Endothelial cell of umbilical vein (primary cell): ENCODE results near the gene WDR27. TPM values are rescaled to one million over a fixed set of nuclear protein-coding genes. Genes with fewer than 3 reads are reported as not detected.

Source experiments
- BruUV-seq: library from RNA; stranded (reverse); fragments of 400-500 nt; replicated peaks from 2 replicates; lab custom pipeline; 2021; lab: Mats Ljungman, UMichigan
- CTCF ChIA-PET: fragments of 300-600, 350-600 bp; sonication (Branson Sonifier 250); formaldehyde crosslinking; loops from one replicate; lab custom pipeline; 2021; ENCODE audit warnings: antibody characterized with exemption, inconsistent platforms; lab: Charles Lee
- POLR2A ChIA-PET: fragments of 300-600, 350-600 bp; sonication (Branson Sonifier 250); formaldehyde crosslinking; loops from one replicate; lab custom pipeline; 2021; ENCODE audit warnings: antibody characterized with exemption, inconsistent platforms; lab: Charles Lee
- DNase-seq: peaks from one replicate; pipeline ENCODE4 v3.0.0-alpha.2; 2011; ENCODE audit warnings: low read depth, low spot score
- FAIRE-seq: peaks from 2 replicates; lab custom pipeline; 2011; peaks lifted over from hg19 to GRCh38; lab: Jason Lieb, UNC
- H2AFZ ChIP-seq: 2 replicates; pipeline ENCODE4 v1.6.0; 2012; ENCODE audit warnings: low read depth, low read length, control low read depth, inconsistent platforms
- H3K27ac ChIP-seq: 2 replicates; pipeline ENCODE4 v1.5.1; 2011; ENCODE audit warnings: low read depth, mild to moderate bottlenecking, control low read depth, low read length, moderate library complexity; ENCODE audit not compliant: insufficient read depth
- H3K27me3 ChIP-seq, 2 experiments: 2 replicates each; pipeline versions ENCODE4 v1.6.0 to v1.6.1; 2011; ENCODE audit warnings: low read length in 2 of 2, mixed read lengths in 1 of 2; ENCODE audit not compliant: control insufficient read depth in 2 of 2, insufficient read depth in 2 of 2
- H3K36me3 ChIP-seq, 2 experiments: 2 replicates in 1 of 2; 3 replicates in 1 of 2; pipeline ENCODE4 v1.5.1; 2011; ENCODE audit warnings: low read length in 2 of 2, mild to moderate bottlenecking in 1 of 2, moderate library complexity in 1 of 2; ENCODE audit not compliant: control insufficient read depth in 2 of 2, insufficient read depth in 2 of 2; ENCODE audit errors: extremely low read depth in 1 of 2
- H3K4me1 ChIP-seq: 3 replicates; pipeline ENCODE4 v1.5.1; 2011; ENCODE audit warnings: mild to moderate bottlenecking, low read length; ENCODE audit not compliant: control insufficient read depth, insufficient read depth; ENCODE audit errors: extremely low read depth
- H3K4me2 ChIP-seq: 2 replicates; pipeline ENCODE4 v1.6.1; 2011; ENCODE audit warnings: low read length, control low read depth, mixed read lengths; ENCODE audit not compliant: insufficient read depth
- H3K4me3 ChIP-seq, 3 experiments: fragments of 200-600 bp in 1 of 3; sonication (generic), shearing (Covaris generic) in 1 of 3; replicated peaks in 1 of 3; 2 replicates each; pipeline ENCODE4 v1.5.1; 2011 to 2016; ENCODE audit warnings: control low read depth in 3 of 3, low read length in 3 of 3, mild to moderate bottlenecking in 2 of 3, inconsistent platforms in 1 of 3, low read depth in 1 of 3, moderate library complexity in 1 of 3; ENCODE audit not compliant: insufficient read depth in 1 of 3
- H3K79me2 ChIP-seq: 2 replicates; pipeline ENCODE4 v1.6.0; 2012; ENCODE audit warnings: low read length, inconsistent platforms; ENCODE audit not compliant: control insufficient read depth, insufficient read depth
- H3K9ac ChIP-seq: replicated peaks from 2 replicates; pipeline ENCODE3; 2011; ENCODE audit warnings: low read length, control low read depth; ENCODE audit not compliant: insufficient read depth; ENCODE audit errors: extremely low read depth
- H3K9me1 ChIP-seq: replicated peaks from 3 replicates; pipeline ENCODE4 v1.6.0; 2011; ENCODE audit warnings: mild to moderate bottlenecking, low read length; ENCODE audit not compliant: control insufficient read depth, insufficient read depth; ENCODE audit errors: extremely low read depth
- H3K9me3 ChIP-seq: replicated peaks from 2 replicates; pipeline ENCODE4 v1.5.1; 2012; ENCODE audit warnings: low read length, inconsistent platforms; ENCODE audit not compliant: control insufficient read depth, insufficient read depth
- H4K20me1 ChIP-seq: replicated peaks from 2 replicates; pipeline ENCODE3; 2011; ENCODE audit warnings: mild to moderate bottlenecking, low read length; ENCODE audit not compliant: control insufficient read depth, insufficient read depth; ENCODE audit errors: extremely low read depth
- EZH2 ChIP-seq: IDR thresholded peaks from 2 replicates; pipeline ENCODE4 v1.6.1; 2012; ENCODE audit warnings: borderline replicate concordance, low read depth, mild to moderate bottlenecking, moderate library complexity, low read length, inconsistent platforms; ENCODE audit not compliant: severe bottlenecking
- FOS ChIP-seq: IDR thresholded peaks from 2 replicates; pipeline ENCODE4 v1.6.1; 2011; ENCODE audit warnings: mild to moderate bottlenecking, low read length, moderate library complexity, borderline replicate concordance; ENCODE audit not compliant: insufficient read depth
- GATA2 ChIP-seq: IDR thresholded peaks from 2 replicates; pipeline ENCODE4 v1.7.0; 2011; ENCODE audit warnings: low read depth, mild to moderate bottlenecking, moderate library complexity, mixed read lengths, low read length; ENCODE audit not compliant: insufficient read length, insufficient read depth
- JUN ChIP-seq: IDR thresholded peaks from 2 replicates; pipeline ENCODE4 v1.6.1; 2011; ENCODE audit warnings: borderline replicate concordance, low read depth; ENCODE audit not compliant: insufficient read length, insufficient read depth
- MYC ChIP-seq: IDR thresholded peaks from one replicate; pipeline ENCODE4 v1.6.1; 2011; ENCODE audit warnings: mild to moderate bottlenecking, low read depth, low read length
- POLR2A ChIP-seq: IDR thresholded peaks from 2 replicates; pipeline ENCODE4 v1.6.1; 2012; ENCODE audit warnings: low read depth, mild to moderate bottlenecking, control low read depth, low read length
- POLR2AphosphoS5 ChIP-seq: IDR thresholded peaks from 2 replicates; pipeline ENCODE4 v1.6.1; 2012; ENCODE audit warnings: low read depth, mild to moderate bottlenecking, control low read depth, low read length, moderate library complexity; ENCODE audit not compliant: insufficient read depth
- dilution Hi-C: fragments of 300-500 bp; cut with MboI; formaldehyde crosslinking; loops from one replicate; pipeline ENCODE4 v1.15.0; 2019; ENCODE audit warnings: low sequenced_read_pairs; ENCODE audit not compliant: extremely low pct_ligation_motif_present
- intact Hi-C: fragments of 100-400 bp; cut with micrococcal nuclease; formaldehyde crosslinking; loops from one replicate; pipeline ENCODE4 v1.10.0; 2022
- polyA plus RNA-seq, 4 experiments: library from polyadenylated mRNA; depleted of rRNA in 3 of 4; stranded (reverse) in 3 of 4; unstranded in 1 of 4; fragments of >200 nt; gene quantifications; 2 replicates each; pipeline versions ENCODE4 v1.2.1 to v1.2.3, GENCODE V29; 2011 to 2012; ENCODE audit warnings: missing spikeins in 1 of 4
- total RNA-seq: library from RNA; stranded (reverse); gene quantifications from 2 replicates; pipeline ENCODE4 v1.2.3, GENCODE V29; 2021
- TF ChIP-seq, protein P1 (sequence below), 2 donors: IDR thresholded peaks; 1 replicate in 1 of 2; 2 replicates in 1 of 2; pipeline ENCODE4 v1.5.1; 2011; ENCODE audit warnings: low read length in 2 of 2, mild to moderate bottlenecking in 2 of 2, moderate library complexity in 2 of 2, control low read depth in 1 of 2, inconsistent platforms in 1 of 2, low read depth in 1 of 2; ENCODE audit not compliant: insufficient read depth in 1 of 2; ENCODE audit errors: extremely low read depth in 1 of 2
- TF ChIP-seq, protein P2 (sequence below): IDR thresholded peaks from 2 replicates; pipeline ENCODE4 v1.6.1; 2011; ENCODE audit not compliant: insufficient read depth, insufficient read length

WDR27 gene
- total and polyA plus RNA-seq, 2 donors (not counting 3 experiments of a cell fraction or from before 2014, with no cell fraction given) = 60.1 to 69.7 TPM

GRCh38 chr6:169577974-169578373 is 123.9 kb downstream of the WDR27 start:
- Histone ChIP-seq H2AFZ (peak overlapping the region; percentile 49), H3K27ac (no peak overlapping the region), H3K4me3 (no peak overlapping the region), H3K27me3 (no peaks in the 10 kb centered on the region), H3K4me1 (peaks cover 2% of the 10 kb centered on the region), H3K9me1 (no peaks in the 10 kb centered on the region), H3K9ac (no peak overlapping the region), H3K9me3 (no peaks in the 10 kb centered on the region), H3K4me2 (no peak overlapping the region), H3K36me3 (no peaks in the 10 kb centered on the region), H3K79me2 (no peaks in the 10 kb centered on the region), H4K20me1 (no peaks in the 10 kb centered on the region)
- DNase-seq (peak; percentile 28), FAIRE-seq (no peak)
- dilution Hi-C loops = no loop called here
- ChIA-PET POLR2A (no interaction called here), CTCF (interaction anchor here (0.5 to 1.1 kb wide), 2 partner anchors 35 to 73 kb away, joined by 3 to 5 read pairs; no protein-coding TSS in a partner anchor)
- TF ChIP-seq EZH2 (no peak), POLR2AphosphoS5 (no peak), GATA2 (no peak), MYC (no peak), POLR2A (no peak), JUN (no peak), FOS (no peak)
- TF ChIP-seq, protein P1, sequence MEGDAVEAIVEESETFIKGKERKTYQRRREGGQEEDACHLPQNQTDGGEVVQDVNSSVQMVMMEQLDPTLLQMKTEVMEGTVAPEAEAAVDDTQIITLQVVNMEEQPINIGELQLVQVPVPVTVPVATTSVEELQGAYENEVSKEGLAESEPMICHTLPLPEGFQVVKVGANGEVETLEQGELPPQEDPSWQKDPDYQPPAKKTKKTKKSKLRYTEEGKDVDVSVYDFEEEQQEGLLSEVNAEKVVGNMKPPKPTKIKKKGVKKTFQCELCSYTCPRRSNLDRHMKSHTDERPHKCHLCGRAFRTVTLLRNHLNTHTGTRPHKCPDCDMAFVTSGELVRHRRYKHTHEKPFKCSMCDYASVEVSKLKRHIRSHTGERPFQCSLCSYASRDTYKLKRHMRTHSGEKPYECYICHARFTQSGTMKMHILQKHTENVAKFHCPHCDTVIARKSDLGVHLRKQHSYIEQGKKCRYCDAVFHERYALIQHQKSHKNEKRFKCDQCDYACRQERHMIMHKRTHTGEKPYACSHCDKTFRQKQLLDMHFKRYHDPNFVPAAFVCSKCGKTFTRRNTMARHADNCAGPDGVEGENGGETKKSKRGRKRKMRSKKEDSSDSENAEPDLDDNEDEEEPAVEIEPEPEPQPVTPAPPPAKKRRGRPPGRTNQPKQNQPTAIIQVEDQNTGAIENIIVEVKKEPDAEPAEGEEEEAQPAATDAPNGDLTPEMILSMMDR (IDR thresholded peaks at IDR 0.05; ENCODE audit: extremely low read depth in 1 of 2, insufficient read depth in 1 of 2, low read depth in 1 of 2, low read length in 2 of 2) = no peak
- TF ChIP-seq, protein P2, sequence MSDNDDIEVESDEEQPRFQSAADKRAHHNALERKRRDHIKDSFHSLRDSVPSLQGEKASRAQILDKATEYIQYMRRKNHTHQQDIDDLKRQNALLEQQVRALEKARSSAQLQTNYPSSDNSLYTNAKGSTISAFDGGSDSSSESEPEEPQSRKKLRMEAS = no peak
- intact Hi-C loops = no loop called here
- BruUV-seq = no TSS peak
